Measurements from ENCODE around the gene ZCCHC8.
"Not testable (repeated sequence)": the region's sequence is repeated elsewhere in the genome, so short reads cannot be mapped to it uniquely, and the experiment has no call there.

The ZCCHC8 gene

DNA sequence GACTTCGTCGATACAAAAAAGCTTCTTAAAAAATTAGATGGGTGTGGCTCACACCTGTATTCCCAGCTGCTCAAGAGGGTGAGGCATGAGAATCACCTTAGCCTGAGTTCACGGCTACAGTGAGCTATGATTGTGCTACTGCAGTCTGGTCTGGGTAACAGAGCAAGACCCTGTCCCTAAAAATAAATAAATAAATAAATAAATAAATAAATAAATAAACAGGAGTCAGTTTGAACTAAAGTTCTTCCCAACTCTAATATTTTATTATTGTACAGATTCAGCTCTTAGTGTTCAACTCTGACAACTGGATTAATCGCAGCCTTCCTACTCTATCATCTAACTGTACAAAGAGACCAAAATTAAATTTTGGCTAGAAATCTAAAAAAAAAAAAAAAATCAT lies 65.5 kb downstream of the ZCCHC8 start:
- DNase-seq (ENCODE audit: low read depth in 2 of 3, low spot score in 2 of 3) = no peak

- DNase-seq (ENCODE audit: low read depth in 2 of 3, low spot score in 2 of 3) = not testable (repeated sequence)
Observed at GRCh38 chr12:122429043-122429442, 71.7 kb downstream of the ZCCHC8 start.

DNA sequence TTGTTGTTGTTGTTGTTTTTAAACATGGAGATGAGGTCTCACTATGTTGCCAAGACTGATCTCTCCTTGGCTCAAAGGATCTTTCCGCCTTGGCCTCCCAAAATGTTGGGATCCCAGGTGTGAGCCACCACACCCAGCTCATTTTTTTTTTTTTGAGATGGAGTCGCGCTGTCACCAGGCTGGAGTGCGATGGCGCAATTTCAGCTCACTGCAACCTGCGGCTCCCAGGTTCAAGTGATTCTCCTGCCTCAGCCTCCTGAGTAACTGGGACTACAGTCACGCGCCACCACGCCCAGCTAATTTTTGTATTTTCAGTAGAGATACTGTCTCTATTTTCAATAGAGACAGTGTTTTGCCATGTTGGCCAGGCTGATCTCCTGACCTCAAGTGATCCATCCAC lies 73.3 kb downstream of the ZCCHC8 start:
- no peak for DNase-seq (ENCODE audit: low read depth in 2 of 3, low spot score in 2 of 3)

DNA sequence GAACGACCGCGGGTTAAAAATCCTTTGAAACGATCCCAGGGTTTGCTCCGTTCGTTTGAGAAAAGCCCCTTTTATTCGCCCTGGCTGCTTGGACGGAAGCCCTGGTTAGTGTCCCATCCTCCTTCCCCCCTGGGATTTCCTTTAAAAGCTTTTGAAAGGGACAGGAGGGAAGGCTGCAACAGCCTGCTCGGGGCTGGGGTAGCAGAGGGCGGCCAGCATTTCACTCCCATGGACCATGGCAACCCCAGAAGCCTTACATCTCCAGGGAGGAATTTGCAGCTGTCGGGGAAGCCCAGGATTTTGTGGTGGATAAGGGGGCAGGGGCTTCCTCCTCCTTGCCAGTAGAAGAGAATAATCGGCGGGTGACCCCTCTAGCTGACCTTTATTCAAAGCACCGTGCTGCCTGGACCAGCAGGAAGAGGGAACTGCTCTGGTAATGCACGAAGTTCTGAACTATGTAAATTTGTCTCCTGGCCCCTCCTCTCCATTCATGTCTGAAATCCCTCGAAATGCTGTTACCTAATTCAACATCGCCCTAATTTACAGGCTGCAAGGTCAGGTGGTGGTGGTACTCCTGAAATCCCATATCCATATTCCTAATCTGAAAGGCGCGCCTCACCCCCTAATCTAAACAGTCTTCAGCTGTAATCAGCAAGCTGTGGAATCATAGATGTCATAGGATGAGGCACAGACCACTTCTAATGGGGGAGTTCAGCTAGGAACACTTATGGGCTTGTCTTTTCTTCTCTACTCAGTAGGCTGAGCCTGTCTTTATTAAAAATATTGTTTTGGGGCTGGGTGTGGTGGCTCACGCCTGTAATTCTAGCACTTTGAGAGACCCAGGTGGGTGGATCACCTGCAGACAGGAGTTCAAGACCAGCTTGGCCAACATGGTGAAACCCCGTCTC lies 77.2 kb downstream of the ZCCHC8 start:
- no peak for DNase-seq (ENCODE audit: low read depth in 2 of 3, low spot score in 2 of 3)

DNA sequence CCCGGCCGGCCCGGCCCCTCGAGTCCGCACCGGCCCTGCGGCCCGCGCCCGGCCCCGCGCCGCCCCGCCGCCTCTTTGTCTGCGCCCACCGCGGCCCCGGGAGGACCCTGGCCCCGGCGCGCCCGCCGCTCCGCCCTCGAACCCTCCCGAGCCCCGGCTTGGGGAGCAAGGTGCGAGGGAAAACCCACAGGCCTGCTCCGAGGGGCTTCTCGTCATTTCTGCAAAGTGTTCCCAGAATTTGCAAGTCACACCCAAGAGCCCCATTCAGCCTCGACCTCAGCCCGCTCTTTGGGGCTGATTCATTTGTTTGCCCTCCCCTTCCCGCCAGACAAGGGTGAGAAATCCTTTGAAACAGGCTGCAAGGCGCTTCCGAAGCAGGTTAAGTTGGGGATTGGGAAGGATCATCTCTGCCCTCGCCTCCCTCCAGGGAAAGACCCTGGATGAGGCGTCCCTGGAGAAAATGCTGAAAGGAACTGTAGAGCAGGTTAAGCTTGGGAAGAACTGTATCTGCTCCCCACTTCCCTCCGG lies 77.9 kb downstream of the ZCCHC8 start:
- peak in 1 of 3 experiments; percentile 27 for DNase-seq (ENCODE audit: low read depth in 2 of 3, low spot score in 2 of 3)

GRCh38 chr12:122421821-122422729 lies 78.7 kb downstream of the ZCCHC8 start, which contains the start of gene CLIP1:
CLIP1 (minus strand) TSS chr12:122422669; CDS start chr12:122380452, 42,217 bp downstream.
- DNase-seq (ENCODE audit: low read depth in 2 of 3, low spot score in 2 of 3) = peak in 2 of 3 experiments; percentile 40 to 43
